HG03432 (cell line): ENCODE results near the gene TXNRD1.

Source experiments
- ATAC-seq: cut with Tn5 transposase; IDR thresholded peaks from one replicate; pipeline ENCODE4 v1.9.1; 2021; ENCODE audit warnings: mild to moderate bottlenecking, moderate library complexity; ENCODE audit not compliant: unreplicated experiment

The TXNRD1 gene

GRCh38 chr12:104345234-104346066, 129.9 kb downstream of the TXNRD1 start:
- no peak for ATAC-seq

DNA sequence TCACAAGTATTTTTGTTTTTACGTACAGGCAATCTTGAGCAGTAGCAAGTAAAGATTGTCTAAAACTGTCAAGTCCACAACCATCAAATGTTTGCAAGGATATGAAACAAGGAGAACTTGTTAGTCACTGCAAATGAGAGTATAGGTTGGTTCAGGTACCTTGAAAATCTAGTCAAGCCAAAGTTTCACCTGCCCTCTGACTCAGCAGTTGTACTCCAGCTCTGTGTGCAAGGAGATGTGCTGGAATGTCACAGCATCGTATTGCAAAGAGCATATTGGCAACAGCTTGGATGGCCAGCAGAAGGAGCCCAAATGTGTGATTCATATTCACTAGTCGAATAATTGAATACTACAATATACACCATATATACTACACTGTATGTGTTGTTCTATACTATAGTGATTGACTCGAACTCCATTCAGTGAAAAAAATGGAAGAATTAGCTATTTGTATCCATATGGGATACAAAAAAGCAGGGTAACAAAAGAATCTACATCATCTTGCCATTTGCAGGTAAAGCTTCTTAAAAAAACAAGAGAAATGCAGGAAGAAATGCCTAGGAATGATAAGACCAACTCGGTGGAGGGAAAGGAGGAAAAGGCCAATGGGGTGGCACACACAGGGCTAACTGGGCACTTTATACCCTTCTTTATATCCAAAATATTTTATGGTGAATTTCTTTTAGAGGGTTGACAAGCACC, 131.9 kb downstream of the TXNRD1 start:
- no peak for ATAC-seq

DNA sequence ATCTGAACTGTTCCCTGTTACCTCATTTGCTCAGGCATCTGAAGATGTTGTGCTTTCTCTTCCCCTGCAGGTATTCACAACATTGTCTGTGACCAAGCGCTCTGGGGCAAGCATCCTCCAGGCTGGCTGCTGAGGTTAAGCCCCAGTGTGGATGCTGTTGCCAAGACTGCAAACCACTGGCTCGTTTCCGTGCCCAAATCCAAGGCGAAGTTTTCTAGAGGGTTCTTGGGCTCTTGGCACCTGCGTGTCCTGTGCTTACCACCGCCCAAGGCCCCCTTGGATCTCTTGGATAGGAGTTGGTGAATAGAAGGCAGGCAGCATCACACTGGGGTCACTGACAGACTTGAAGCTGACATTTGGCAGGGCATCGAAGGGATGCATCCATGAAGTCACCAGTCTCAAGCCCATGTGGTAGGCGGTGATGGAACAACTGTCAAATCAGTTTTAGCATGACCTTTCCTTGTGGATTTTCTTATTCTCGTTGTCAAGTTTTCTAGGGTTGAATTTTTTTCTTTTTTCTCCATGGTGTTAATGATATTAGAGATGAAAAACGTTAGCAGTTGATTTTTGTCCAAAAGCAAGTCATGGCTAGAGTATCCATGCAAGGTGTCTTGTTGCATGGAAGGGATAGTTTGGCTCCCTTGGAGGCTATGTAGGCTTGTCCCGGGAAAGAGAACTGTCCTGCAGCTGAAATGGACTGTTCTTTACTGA, 132.9 kb downstream of the TXNRD1 start:
- no peak for ATAC-seq

GRCh38 chr12:104348994-104349494, 133.5 kb downstream of the TXNRD1 start:
- ATAC-seq: no peak

DNA sequence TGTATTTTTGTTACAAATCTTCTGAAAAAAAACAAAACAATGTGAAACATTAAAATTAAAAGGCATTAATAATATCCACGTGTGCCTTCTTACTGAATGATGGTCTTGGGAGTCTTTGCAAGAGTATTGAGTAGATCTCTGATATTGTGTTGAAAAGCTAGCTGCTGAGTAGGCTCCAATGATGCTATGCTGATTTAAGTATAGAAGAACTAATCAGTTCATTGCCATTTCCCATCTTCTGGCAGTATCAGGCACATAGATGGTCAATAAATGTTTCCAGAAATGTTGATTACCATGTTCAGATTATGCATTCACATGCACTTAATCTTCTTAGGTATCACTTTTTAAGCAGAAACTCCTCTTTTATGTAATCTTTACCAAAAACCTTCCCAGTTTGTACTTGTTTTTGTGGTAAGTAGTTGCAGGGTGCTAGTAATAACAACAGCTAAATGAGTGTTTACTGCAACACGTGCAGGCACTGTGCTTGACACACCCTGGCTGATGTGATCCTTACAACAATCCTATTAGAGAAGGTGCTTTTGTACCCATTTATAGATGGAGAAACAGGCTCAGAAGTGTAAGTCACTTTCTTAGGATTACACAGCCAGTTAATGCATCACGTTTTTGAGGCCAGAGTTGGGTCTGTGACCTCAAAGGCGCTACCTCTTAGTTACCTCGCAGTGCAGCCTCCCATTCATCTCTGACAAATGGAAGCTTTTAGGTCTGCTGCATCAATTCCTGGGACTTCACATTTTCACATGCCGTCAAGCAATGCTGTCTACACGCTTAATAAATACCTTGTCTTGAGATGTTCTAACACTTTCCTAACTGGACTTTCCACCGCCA, 134.9 kb downstream of the TXNRD1 start:
- no peak for ATAC-seq

- no peak for ATAC-seq
Measured at GRCh38 chr12:104351057-104351983, 135.7 kb downstream of the TXNRD1 start.

GRCh38 chr12:104352106-104352713, 136.6 kb downstream of the TXNRD1 start:
- no peak for ATAC-seq

DNA sequence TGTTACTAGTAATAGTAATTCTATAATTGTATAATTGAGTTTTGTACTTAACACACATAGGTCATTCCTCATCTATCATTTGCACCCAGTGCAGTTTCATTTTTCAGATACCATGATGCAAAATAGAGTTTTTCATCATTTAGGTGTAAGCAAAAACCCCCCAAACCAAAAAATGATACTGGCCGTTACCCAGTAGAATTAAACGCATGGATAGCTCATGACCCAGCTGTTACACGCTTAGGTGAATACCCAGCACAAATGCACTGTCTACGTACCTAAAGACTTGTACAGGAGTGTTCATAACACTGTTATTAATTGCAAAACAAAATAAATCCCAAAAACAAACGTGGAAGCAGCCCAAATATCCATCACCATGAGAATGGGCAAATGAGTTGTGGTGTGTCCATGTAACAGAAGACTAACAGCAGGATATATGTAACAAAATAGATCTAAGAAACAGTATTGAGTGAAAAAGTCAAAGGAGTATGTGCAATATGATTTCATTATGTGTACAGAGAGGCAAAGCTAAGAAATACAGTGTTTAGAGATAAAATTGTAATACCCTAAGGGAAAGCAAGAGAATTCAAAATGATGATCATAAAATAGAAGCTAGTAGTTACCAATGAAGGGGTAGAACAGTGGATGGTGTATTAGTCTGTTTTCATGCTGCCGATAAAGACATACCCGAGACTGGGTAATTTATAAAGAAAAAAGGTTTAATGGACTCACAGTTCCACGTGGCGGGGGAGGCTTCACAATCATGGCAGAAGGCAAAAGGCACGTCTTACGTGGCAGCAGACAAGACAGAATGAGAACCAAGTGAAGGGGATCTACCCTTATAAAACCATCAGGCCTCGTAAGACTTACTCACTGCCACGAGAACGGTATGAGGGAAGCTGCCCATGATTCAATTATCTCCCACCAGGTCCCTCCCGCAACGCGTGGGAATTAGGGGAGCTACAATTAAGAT, 137.7 kb downstream of the TXNRD1 start:
- ATAC-seq: no peak

DNA sequence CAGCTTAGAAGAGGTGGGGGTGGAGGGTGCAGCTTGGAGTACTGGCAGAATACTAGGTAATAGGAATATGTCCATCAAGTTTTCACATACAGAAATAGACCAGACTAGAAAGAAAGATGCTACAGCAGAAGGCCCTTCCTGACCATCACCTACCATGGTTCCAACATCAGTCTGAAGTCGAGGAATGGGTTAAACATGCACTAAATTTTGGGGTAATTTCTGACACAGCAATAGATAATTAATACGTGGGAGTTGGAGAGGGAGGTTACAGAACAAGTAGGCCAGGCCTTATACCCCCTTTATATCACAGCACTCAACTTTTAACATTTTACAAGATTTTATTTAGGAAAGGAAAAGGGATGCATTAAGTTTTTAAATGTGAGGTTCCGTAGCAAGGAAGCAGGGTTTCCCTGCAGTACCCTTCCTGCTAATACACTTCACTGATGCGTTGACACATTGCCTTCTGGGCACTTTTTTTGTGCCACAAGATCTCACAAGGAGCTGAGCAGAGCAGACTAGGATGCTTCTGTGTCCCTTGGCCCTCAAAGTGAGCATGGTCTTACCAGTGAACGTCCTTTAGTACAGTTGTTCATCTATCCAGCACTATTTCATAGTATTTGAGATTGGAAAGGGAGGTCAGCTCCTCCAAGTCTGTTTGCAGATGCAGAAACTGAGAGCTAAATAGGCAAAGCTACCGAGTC, 138.7 kb downstream of the TXNRD1 start:
- no peak for ATAC-seq

DNA sequence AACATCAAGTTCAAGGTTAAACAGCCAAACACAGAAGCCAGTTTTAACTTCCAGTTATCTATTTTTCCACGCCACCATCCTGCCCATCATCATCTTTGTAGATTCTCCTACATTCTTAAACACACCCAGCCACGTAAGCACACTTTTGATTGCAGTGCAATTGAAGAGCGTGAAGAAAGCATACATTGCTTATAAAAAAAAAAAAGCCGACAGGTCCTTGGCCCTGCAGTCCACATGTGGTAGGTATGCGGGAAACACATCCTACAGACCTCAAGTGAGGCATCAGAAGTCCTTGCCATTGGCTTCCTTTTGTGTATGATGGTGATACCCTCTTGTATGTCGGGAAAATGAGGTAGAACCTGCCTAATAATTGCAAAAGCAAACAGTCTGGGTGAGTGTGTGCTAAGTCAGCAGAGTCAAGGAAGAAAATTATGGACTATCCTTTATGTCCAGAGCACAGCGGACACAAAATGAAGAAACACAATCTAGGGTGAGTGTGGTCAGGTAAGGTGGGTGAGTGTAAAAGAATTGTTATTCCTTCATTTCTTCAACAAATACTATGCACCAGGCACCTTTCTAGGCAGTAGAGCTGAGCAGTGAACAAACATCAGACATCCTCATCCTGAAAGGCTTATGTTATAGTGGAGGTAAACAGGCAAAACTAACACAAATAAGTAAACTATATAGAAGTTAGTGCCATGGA, 139.4 kb downstream of the TXNRD1 start:
- ATAC-seq: no peak

DNA sequence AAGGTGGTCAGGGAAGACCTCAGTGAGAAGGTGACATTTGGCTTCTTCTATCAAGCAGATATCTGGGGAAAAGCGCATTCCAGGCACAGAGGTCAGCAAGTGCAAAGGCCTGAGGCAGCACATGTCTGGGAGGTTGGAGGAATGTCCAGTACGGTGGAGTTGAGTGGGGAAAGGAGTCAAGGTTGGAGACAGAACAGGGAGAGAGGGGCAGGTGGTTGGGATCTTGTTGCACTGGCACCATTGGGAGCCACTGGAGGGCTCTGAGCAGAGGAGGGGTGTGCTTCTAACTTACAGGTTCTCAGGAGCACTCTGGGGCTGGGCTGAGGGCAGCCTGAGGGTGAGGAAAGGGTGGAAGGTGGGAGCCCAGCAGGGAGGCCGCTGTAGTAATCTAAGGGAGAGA, 140.1 kb downstream of the TXNRD1 start:
- no peak for ATAC-seq

GRCh38 chr12:104356231-104357115, 140.9 kb downstream of the TXNRD1 start:
- ATAC-seq: no peak

- no peak for ATAC-seq
Measured at GRCh38 chr12:104357421-104357952, 141.9 kb downstream of the TXNRD1 start.

- ATAC-seq: no peak
Measured at GRCh38 chr12:104358353-104359003, 142.9 kb downstream of the TXNRD1 start.

DNA sequence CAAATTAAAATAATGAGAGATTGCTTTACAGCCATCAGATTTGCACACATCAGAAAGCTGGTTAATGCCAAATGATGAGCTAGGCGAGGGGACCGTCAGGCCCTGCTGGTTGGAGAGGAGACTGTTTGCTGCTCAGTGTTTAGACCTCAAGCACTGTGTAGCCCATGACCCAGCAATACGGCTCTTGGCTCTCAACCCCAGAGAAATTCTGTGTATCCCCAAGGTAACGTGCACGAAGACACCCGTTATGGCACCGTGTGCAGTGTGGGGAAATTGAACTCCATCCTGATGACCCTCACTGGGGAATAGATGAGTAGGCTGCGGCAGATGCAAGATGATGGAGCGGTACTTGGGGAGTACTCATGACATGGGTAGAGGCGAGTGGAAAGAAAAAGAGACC, 143.6 kb downstream of the TXNRD1 start:
- ATAC-seq: no peak
